Fibroblast of lung (primary cell): ENCODE data around the gene PLEKHM2.

Source experiments
- CTCF ChIP-seq, 2 donors: IDR thresholded peaks in 1 of 2; conservative IDR thresholded peaks in 1 of 2; 1 replicate in 1 of 2; 2 replicates in 1 of 2; pipeline ENCODE4 v1.5.1; 2011 to 2012; ENCODE audit warnings: low read length in 2 of 2, control low read depth in 1 of 2, inconsistent platforms in 1 of 2, low read depth in 1 of 2, mild to moderate bottlenecking in 1 of 2
- EZH2 ChIP-seq: IDR thresholded peaks from 2 replicates; pipeline ENCODE4 v1.5.1; 2012; ENCODE audit warnings: low read length, control low read depth, mild to moderate bottlenecking; ENCODE audit errors: missing control alignments

GRCh38 chr1:15770313-15770962, 86.3 kb downstream of the PLEKHM2 start:
- TF ChIP-seq CTCF (conservative IDR thresholded peaks at IDR 0.05 in 1 of 2, IDR thresholded peaks at IDR 0.05 in 1 of 2; ENCODE audit: low read depth in 1 of 2, low read length in 2 of 2) (no peak), EZH2 (no peak)
